HL-60 (cell line): ENCODE measurements around the gene SHANK3.

Experiments used
- GABPA ChIP-seq: IDR thresholded peaks from 2 replicates; pipeline ENCODE4 v1.6.1; 2012; ENCODE audit warnings: low read depth
- POLR2AphosphoS5 ChIP-seq: IDR thresholded peaks from 2 replicates; pipeline ENCODE4 v1.6.1; 2012; ENCODE audit warnings: low read depth
- REST ChIP-seq: IDR thresholded peaks from 2 replicates; pipeline ENCODE4 v1.6.1; 2012; ENCODE audit warnings: low read depth; ENCODE audit not compliant: insufficient replicate concordance
- SPI1 ChIP-seq: IDR thresholded peaks from 2 replicates; pipeline ENCODE4 v1.6.1; 2012; ENCODE audit warnings: low read depth, mild to moderate bottlenecking, borderline replicate concordance
- TF ChIP-seq, protein P1 (sequence below): IDR thresholded peaks from one replicate; pipeline ENCODE4 v1.5.1; 2011; ENCODE audit warnings: low read length, control low read depth, inconsistent platforms; ENCODE audit not compliant: insufficient read depth

DNA sequence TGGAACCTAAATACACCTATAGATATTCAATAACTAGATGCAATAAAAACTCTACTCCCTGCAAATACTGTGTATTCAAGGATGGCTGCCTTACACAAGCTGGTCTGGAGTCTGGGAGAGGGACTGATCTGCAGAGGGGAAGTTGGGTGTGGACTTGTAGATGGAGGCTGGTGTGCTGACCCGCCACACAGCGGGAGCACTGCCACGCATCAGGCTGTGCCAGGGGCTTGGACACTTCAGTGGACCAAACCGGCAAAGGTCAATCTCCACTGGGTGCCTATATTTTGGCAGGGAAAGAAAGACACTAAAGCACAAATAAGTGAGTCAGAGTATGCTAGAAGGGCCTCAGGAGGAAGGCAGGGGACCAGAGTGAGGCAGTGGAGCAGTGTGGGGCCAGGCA, 2.1 kb upstream of the SHANK3 start:
- TF ChIP-seq, protein P1, sequence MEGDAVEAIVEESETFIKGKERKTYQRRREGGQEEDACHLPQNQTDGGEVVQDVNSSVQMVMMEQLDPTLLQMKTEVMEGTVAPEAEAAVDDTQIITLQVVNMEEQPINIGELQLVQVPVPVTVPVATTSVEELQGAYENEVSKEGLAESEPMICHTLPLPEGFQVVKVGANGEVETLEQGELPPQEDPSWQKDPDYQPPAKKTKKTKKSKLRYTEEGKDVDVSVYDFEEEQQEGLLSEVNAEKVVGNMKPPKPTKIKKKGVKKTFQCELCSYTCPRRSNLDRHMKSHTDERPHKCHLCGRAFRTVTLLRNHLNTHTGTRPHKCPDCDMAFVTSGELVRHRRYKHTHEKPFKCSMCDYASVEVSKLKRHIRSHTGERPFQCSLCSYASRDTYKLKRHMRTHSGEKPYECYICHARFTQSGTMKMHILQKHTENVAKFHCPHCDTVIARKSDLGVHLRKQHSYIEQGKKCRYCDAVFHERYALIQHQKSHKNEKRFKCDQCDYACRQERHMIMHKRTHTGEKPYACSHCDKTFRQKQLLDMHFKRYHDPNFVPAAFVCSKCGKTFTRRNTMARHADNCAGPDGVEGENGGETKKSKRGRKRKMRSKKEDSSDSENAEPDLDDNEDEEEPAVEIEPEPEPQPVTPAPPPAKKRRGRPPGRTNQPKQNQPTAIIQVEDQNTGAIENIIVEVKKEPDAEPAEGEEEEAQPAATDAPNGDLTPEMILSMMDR: no peak
- TF ChIP-seq REST (no peak), POLR2AphosphoS5 (no peak), GABPA (no peak), SPI1 (no peak)
